GM12878 (cell line): Measurements from ENCODE around the gene ERICH4. TPM values are rescaled to one million over a fixed set of nuclear protein-coding genes. Genes with fewer than 3 reads are reported as not detected.

Source experiments
- ASH2L ChIP-seq: fragments of 300-600, 200-600 bp; sonication (generic); IDR thresholded peaks from 2 replicates; pipeline ENCODE4 v1.6.1; 2017; ENCODE audit warnings: low read depth, mild to moderate bottlenecking, borderline replicate concordance
- BRCA1 ChIP-seq: IDR thresholded peaks from 2 replicates; pipeline ENCODE4 v1.6.1; 2011; ENCODE audit warnings: low read depth, low read length, improper control_type of control experiment
- CREB1 ChIP-seq: IDR thresholded peaks from 2 replicates; pipeline ENCODE4 v1.6.1; 2012; ENCODE audit warnings: low read depth, mild to moderate bottlenecking, inconsistent platforms
- CREM ChIP-seq: IDR thresholded peaks from 2 replicates; pipeline ENCODE4 v1.6.1; 2014; ENCODE audit warnings: antibody characterized with exemption, low read depth
- GABPA ChIP-seq: IDR thresholded peaks from 2 replicates; pipeline ENCODE4 v1.6.1; 2014; ENCODE audit warnings: antibody characterized with exemption, low read depth, mild to moderate bottlenecking, inconsistent platforms
- JUND ChIP-seq: IDR thresholded peaks from 2 replicates; pipeline ENCODE4 v1.6.1; 2012; ENCODE audit warnings: low read depth, mild to moderate bottlenecking, low read length, improper control_type of control experiment, moderate library complexity
- KAT2A ChIP-seq: conservative IDR thresholded peaks from 2 replicates; pipeline ENCODE4 v1.6.1; 2011; ENCODE audit warnings: low read depth, low read length; ENCODE audit not compliant: control insufficient read depth
- MEF2B ChIP-seq: fragments of 450-650 bp; IDR thresholded peaks from 2 replicates; pipeline ENCODE4 v1.6.1; 2018; ENCODE audit warnings: mild to moderate bottlenecking, moderate library complexity; ENCODE audit not compliant: partially characterized antibody, poor library complexity, severe bottlenecking
- PAX5 ChIP-seq: IDR thresholded peaks from 2 replicates; pipeline ENCODE4 v1.6.1; 2011; ENCODE audit warnings: low read depth, low read length, borderline replicate concordance
- POLR2AphosphoS2 ChIP-seq: IDR thresholded peaks from 2 replicates; pipeline ENCODE4 v1.6.1; 2011; ENCODE audit warnings: low read depth, mild to moderate bottlenecking, low read length, improper control_type of control experiment, moderate library complexity
- POU2F2 ChIP-seq: IDR thresholded peaks from 3 replicates; pipeline ENCODE4 v1.6.1; 2011; ENCODE audit warnings: low read depth, mild to moderate bottlenecking, low read length, borderline replicate concordance
- SMARCA5 ChIP-seq: fragments of 450-650 bp; IDR thresholded peaks from 2 replicates; pipeline ENCODE4 v1.6.1; 2017; ENCODE audit warnings: mild to moderate bottlenecking
- SPI1 ChIP-seq: IDR thresholded peaks from 2 replicates; pipeline ENCODE4 v1.6.1; 2011; ENCODE audit warnings: low read depth, mild to moderate bottlenecking, low read length, moderate library complexity, borderline replicate concordance; ENCODE audit not compliant: insufficient read depth
- TCF12 ChIP-seq: IDR thresholded peaks from 2 replicates; pipeline ENCODE4 v1.6.1; 2011; ENCODE audit warnings: low read depth, mild to moderate bottlenecking, low read length
- TCF3 ChIP-seq: IDR thresholded peaks from 2 replicates; pipeline ENCODE4 v1.6.1; 2012; ENCODE audit warnings: low read depth, mild to moderate bottlenecking, low read length, borderline replicate concordance; ENCODE audit not compliant: insufficient read depth
- polyA plus RNA-seq, 11 experiments: library from polyadenylated mRNA; depleted of rRNA in 4 of 11; unstranded in 6 of 11; stranded (reverse) in 5 of 11; fragments of >200 nt; fragmentation: Nextera tagmentation in 4 of 11; fragmentation: Illumina TruSeq in 1 of 11; extraction: Ambion mirVana in 4 of 11; extraction: Trizol in 1 of 11; gene quantifications; 1 replicate in 1 of 11; 2 replicates in 10 of 11; pipeline versions ENCODE4 v1.2.1 to v1.2.3, GENCODE V29; 2011 to 2016; ENCODE audit warnings: inconsistent platforms in 2 of 11, missing spikeins in 2 of 11, low read depth in 1 of 11
- total RNA-seq, 4 experiments: library from RNA; depleted of rRNA in 3 of 4; stranded (reverse); fragments of >200 nt in 3 of 4; fragmentation: Illumina TruSeq in 1 of 4; extraction: Trizol in 1 of 4; gene quantifications; 2 replicates each; pipeline versions ENCODE4 v1.2.1 to v1.2.3, GENCODE V29; 2013 to 2021
- TF ChIP-seq, protein P1 (sequence below): fragments of 450-650 bp; formaldehyde crosslinking; IDR thresholded peaks from 2 replicates; pipeline ENCODE4 v1.4.0; 2020; ENCODE audit warnings: mild to moderate bottlenecking, moderate library complexity
- TF ChIP-seq, protein P2 (sequence below): IDR thresholded peaks from 2 replicates; pipeline ENCODE4 v1.6.1; 2012; ENCODE audit warnings: low read depth, low read length, improper control_type of control experiment
- TF ChIP-seq, protein P3 (sequence below): fragments of 450-650 bp; IDR thresholded peaks from 2 replicates; pipeline ENCODE4 v1.6.1; 2018; ENCODE audit warnings: mild to moderate bottlenecking, low read depth, moderate library complexity; ENCODE audit not compliant: partially characterized antibody
- TF ChIP-seq, protein P4 (sequence below): fragments of 450-650 bp; conservative IDR thresholded peaks from 2 replicates; pipeline ENCODE4 v1.6.1; 2017; ENCODE audit warnings: mild to moderate bottlenecking, moderate library complexity

ERICH4 gene
- total and polyA plus RNA-seq, 10 of the 15 experiments (the other 5 are each of a cell fraction or from before 2014, with no cell fraction given), result not detected

DNA sequence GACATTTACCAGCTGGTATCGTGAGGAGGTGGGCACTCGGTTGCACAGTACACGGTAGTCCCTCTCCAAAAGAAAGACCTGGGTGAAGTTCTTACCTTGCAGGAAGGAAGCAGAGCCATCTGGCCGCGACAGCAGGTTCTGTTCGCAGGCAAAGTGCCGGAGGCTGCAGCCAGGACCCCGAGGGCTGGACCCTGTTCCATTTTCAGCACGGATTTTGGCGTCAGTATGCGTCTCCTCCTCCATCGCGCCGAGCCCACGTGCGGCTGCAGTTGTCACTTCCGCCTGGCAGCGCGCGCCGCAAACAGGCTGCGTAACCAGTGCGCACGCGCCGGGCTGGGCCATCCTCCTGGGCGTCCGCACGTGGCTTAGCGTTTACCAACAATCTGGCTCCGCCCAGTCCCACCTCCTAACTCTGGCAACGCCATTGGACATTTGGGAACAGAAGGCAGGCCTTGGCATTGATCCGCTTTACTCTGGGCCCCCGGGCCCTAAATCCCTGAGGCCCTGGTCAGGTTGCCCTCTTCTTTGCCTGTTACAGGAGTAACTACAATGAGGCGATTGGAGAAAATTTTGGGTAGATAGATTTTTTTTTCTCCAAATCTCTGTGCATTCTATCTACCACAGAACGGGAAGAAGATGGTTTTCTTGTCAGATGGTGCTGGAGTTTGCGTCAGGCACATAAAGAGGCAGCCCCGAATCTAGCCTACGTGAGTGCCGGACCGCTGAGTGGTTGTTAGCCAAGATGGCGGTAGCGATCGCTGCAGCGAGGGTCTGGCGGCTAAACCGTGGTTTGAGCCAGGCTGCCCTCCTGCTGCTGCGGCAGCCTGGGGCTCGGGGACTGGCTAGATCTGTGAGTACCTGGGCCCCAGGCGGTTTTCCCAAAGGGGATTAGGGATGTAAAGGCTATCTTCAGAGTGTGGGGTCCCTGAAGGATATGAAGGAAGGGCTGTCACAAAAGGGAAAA, 45.6 kb upstream of the ERICH4 start, which contains the start of the genes BCKDHA and EXOSC5 (continued):
- TF ChIP-seq, protein P1, sequence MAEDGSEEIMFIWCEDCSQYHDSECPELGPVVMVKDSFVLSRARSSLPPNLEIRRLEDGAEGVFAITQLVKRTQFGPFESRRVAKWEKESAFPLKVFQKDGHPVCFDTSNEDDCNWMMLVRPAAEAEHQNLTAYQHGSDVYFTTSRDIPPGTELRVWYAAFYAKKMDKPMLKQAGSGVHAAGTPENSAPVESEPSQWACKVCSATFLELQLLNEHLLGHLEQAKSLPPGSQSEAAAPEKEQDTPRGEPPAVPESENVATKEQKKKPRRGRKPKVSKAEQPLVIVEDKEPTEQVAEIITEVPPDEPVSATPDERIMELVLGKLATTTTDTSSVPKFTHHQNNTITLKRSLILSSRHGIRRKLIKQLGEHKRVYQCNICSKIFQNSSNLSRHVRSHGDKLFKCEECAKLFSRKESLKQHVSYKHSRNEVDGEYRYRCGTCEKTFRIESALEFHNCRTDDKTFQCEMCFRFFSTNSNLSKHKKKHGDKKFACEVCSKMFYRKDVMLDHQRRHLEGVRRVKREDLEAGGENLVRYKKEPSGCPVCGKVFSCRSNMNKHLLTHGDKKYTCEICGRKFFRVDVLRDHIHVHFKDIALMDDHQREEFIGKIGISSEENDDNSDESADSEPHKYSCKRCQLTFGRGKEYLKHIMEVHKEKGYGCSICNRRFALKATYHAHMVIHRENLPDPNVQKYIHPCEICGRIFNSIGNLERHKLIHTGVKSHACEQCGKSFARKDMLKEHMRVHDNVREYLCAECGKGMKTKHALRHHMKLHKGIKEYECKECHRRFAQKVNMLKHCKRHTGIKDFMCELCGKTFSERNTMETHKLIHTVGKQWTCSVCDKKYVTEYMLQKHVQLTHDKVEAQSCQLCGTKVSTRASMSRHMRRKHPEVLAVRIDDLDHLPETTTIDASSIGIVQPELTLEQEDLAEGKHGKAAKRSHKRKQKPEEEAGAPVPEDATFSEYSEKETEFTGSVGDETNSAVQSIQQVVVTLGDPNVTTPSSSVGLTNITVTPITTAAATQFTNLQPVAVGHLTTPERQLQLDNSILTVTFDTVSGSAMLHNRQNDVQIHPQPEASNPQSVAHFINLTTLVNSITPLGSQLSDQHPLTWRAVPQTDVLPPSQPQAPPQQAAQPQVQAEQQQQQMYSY (CRISPR knock-in tag), result no peak
- TF ChIP-seq PAX5 (no peak), POU2F2 (peak; percentile 61; the same call in 2 of the 3 replicates), JUND (0 out of 2 replicates have a peak, but pooled peaks have one; percentile 17), TCF12 (0 out of 2 replicates have a peak, but pooled peaks have one; percentile 10), BRCA1 (no peak), MEF2B (peak; percentile 66), POLR2AphosphoS2 (no peak), CREB1 (peak; percentile 51), CREM (0 out of 2 replicates have a peak, but pooled peaks have one; percentile 25), SMARCA5 (no peak), GABPA (no peak), KAT2A (no peak), SPI1 (peak; percentile 53; the same call in 1 of the 2 replicates), TCF3 (no peak), ASH2L (no peak)
- TF ChIP-seq, protein P2, sequence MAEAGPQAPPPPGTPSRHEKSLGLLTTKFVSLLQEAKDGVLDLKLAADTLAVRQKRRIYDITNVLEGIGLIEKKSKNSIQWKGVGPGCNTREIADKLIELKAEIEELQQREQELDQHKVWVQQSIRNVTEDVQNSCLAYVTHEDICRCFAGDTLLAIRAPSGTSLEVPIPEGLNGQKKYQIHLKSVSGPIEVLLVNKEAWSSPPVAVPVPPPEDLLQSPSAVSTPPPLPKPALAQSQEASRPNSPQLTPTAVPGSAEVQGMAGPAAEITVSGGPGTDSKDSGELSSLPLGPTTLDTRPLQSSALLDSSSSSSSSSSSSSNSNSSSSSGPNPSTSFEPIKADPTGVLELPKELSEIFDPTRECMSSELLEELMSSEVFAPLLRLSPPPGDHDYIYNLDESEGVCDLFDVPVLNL, result peak; percentile 64; the same call in 1 of the 2 replicates
- TF ChIP-seq, protein P3, sequence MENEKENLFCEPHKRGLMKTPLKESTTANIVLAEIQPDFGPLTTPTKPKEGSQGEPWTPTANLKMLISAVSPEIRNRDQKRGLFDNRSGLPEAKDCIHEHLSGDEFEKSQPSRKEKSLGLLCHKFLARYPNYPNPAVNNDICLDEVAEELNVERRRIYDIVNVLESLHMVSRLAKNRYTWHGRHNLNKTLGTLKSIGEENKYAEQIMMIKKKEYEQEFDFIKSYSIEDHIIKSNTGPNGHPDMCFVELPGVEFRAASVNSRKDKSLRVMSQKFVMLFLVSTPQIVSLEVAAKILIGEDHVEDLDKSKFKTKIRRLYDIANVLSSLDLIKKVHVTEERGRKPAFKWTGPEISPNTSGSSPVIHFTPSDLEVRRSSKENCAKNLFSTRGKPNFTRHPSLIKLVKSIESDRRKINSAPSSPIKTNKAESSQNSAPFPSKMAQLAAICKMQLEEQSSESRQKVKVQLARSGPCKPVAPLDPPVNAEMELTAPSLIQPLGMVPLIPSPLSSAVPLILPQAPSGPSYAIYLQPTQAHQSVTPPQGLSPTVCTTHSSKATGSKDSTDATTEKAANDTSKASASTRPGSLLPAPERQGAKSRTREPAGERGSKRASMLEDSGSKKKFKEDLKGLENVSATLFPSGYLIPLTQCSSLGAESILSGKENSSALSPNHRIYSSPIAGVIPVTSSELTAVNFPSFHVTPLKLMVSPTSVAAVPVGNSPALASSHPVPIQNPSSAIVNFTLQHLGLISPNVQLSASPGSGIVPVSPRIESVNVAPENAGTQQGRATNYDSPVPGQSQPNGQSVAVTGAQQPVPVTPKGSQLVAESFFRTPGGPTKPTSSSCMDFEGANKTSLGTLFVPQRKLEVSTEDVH, result peak; percentile 29
- TF ChIP-seq, protein P4, sequence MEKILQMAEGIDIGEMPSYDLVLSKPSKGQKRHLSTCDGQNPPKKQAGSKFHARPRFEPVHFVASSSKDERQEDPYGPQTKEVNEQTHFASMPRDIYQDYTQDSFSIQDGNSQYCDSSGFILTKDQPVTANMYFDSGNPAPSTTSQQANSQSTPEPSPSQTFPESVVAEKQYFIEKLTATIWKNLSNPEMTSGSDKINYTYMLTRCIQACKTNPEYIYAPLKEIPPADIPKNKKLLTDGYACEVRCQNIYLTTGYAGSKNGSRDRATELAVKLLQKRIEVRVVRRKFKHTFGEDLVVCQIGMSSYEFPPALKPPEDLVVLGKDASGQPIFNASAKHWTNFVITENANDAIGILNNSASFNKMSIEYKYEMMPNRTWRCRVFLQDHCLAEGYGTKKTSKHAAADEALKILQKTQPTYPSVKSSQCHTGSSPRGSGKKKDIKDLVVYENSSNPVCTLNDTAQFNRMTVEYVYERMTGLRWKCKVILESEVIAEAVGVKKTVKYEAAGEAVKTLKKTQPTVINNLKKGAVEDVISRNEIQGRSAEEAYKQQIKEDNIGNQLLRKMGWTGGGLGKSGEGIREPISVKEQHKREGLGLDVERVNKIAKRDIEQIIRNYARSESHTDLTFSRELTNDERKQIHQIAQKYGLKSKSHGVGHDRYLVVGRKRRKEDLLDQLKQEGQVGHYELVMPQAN, result peak; percentile 98
